Lower leg skin (tissue), 3 donors: ENCODE measurements around the gene PODNL1.

Experiments
- CTCF ChIP-seq, 3 donors: fragments of 450-650 bp; IDR thresholded peaks; one replicate each; pipeline ENCODE4 v1.5.1; 2016; ENCODE audit warnings: antibody characterized with exemption in 3 of 3, mild to moderate bottlenecking in 3 of 3, moderate library complexity in 2 of 3
- POLR2A ChIP-seq, 2 donors: fragments of 450-650 bp; IDR thresholded peaks; one replicate each; pipeline ENCODE4 v1.6.1; 2016 to 2017; ENCODE audit warnings: antibody characterized with exemption in 2 of 2, mild to moderate bottlenecking in 1 of 2, moderate library complexity in 1 of 2

- TF ChIP-seq POLR2A (IDR thresholded peaks at IDR 0.05) = no peak
- TF ChIP-seq CTCF (IDR thresholded peaks at IDR 0.05) = no peak
Measured at GRCh38 chr19:13926010-13926409, 12.2 kb downstream of the PODNL1 start.
